HCT116 (cell line): ENCODE results near the gene KNSTRN.

Experiments
- CEBPB ChIP-seq: IDR thresholded peaks from 2 replicates; pipeline ENCODE4 v1.6.1; 2012; ENCODE audit warnings: low read depth
- EGR1 ChIP-seq: IDR thresholded peaks from 2 replicates; pipeline ENCODE4 v1.6.1; 2012; ENCODE audit warnings: low read depth
- EZH2 ChIP-seq: fragments of 200-600 bp; sonication (generic); IDR thresholded peaks from 2 replicates; pipeline ENCODE4 v1.6.1; 2017; ENCODE audit warnings: antibody characterized with exemption, mixed run types
- EZH2phosphoT487 ChIP-seq: fragments of 200-600 bp; IDR thresholded peaks from 2 replicates; pipeline ENCODE4 v1.6.1; 2018; ENCODE audit warnings: antibody characterized with exemption, borderline replicate concordance
- FOSL1 ChIP-seq: IDR thresholded peaks from 2 replicates; pipeline ENCODE4 v1.6.1; 2012; ENCODE audit warnings: low read depth
- JUND ChIP-seq: IDR thresholded peaks from 2 replicates; pipeline ENCODE4 v1.6.1; 2012
- POLR2A ChIP-seq: IDR thresholded peaks from 2 replicates; pipeline ENCODE4 v1.7.0; 2011; ENCODE audit warnings: borderline replicate concordance; ENCODE audit not compliant: insufficient read depth, insufficient read length; ENCODE audit errors: extremely low read depth
- POLR2AphosphoS5 ChIP-seq: IDR thresholded peaks from 2 replicates; pipeline ENCODE4 v1.6.1; 2011; ENCODE audit warnings: mild to moderate bottlenecking, low read depth, low read length, moderate library complexity
- SP1 ChIP-seq: IDR thresholded peaks from 2 replicates; pipeline ENCODE4 v1.6.1; 2012; ENCODE audit warnings: low read depth
- YY1 ChIP-seq: IDR thresholded peaks from 2 replicates; pipeline ENCODE4 v1.6.1; 2011; ENCODE audit warnings: low read length, low read depth, moderate library complexity, mild to moderate bottlenecking; ENCODE audit not compliant: insufficient replicate concordance; ENCODE audit errors: extremely low read depth
- TF ChIP-seq, protein P1 (sequence below), 3 experiments: fragments of 200-600 bp in 1 of 3; sonication (generic) in 1 of 3; IDR thresholded peaks in 2 of 3; conservative IDR thresholded peaks in 1 of 3; 2 replicates each; pipeline ENCODE4 v1.5.1; 2012 to 2017; ENCODE audit warnings: low read depth in 2 of 3, low read length in 2 of 3, antibody characterized with exemption in 1 of 3, borderline replicate concordance in 1 of 3, control low read depth in 1 of 3, mild to moderate bottlenecking in 1 of 3, mixed read lengths in 1 of 3, mixed run types in 1 of 3, moderate library complexity in 1 of 3; ENCODE audit not compliant: insufficient read depth in 1 of 3
- TF ChIP-seq, protein P2 (sequence below): IDR thresholded peaks from 2 replicates; pipeline ENCODE4 v1.6.1; 2012; ENCODE audit warnings: low read depth
- TF ChIP-seq, protein P3 (sequence below): IDR thresholded peaks from 2 replicates; pipeline ENCODE4 v1.6.1; 2012

DNA sequence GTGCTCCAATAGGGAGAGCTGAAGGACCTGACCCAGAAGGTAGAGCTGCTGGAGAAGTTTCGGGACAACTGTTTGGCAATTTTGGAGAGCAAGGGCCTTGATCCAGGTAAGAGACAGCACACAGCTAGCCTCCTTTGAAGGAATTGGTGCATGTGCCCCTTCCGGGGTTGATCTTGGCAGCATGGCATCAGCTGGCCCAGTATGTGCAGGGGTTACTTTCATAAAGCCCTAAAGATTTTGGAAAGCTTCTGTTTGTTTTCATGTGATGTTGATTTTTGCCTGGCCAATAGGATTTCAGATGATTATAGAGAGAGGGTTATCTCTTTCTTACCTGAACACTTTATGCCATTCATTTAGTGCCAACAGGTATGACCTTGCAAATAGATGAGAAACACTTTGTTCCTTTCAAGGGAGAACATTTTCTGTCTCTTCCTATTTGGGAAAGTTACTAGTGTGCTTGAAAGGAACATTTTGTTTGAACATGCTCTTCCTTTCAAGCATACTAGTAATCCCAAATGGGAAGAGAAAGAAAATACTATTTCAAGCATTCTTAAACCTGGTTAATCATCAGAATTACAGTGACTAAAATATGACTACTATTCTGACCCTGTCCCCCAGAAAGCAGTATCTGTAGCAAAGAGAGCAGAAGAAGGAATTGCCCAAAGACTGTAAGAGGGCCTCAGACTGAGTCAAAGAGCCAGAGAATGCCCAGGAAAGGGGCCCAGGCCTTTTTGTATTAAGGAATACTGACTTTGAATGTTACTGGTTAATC lies 7.5 kb downstream of the KNSTRN start:
- TF ChIP-seq, protein P1, sequence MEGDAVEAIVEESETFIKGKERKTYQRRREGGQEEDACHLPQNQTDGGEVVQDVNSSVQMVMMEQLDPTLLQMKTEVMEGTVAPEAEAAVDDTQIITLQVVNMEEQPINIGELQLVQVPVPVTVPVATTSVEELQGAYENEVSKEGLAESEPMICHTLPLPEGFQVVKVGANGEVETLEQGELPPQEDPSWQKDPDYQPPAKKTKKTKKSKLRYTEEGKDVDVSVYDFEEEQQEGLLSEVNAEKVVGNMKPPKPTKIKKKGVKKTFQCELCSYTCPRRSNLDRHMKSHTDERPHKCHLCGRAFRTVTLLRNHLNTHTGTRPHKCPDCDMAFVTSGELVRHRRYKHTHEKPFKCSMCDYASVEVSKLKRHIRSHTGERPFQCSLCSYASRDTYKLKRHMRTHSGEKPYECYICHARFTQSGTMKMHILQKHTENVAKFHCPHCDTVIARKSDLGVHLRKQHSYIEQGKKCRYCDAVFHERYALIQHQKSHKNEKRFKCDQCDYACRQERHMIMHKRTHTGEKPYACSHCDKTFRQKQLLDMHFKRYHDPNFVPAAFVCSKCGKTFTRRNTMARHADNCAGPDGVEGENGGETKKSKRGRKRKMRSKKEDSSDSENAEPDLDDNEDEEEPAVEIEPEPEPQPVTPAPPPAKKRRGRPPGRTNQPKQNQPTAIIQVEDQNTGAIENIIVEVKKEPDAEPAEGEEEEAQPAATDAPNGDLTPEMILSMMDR (IDR thresholded peaks at IDR 0.05 in 2 of 3, conservative IDR thresholded peaks at IDR 0.05 in 1 of 3; ENCODE audit: borderline replicate concordance in 1 of 3, insufficient read depth in 1 of 3, low read depth in 2 of 3, low read length in 2 of 3), result no peak
- no peak for TF ChIP-seq POLR2AphosphoS5
- TF ChIP-seq, protein P2, sequence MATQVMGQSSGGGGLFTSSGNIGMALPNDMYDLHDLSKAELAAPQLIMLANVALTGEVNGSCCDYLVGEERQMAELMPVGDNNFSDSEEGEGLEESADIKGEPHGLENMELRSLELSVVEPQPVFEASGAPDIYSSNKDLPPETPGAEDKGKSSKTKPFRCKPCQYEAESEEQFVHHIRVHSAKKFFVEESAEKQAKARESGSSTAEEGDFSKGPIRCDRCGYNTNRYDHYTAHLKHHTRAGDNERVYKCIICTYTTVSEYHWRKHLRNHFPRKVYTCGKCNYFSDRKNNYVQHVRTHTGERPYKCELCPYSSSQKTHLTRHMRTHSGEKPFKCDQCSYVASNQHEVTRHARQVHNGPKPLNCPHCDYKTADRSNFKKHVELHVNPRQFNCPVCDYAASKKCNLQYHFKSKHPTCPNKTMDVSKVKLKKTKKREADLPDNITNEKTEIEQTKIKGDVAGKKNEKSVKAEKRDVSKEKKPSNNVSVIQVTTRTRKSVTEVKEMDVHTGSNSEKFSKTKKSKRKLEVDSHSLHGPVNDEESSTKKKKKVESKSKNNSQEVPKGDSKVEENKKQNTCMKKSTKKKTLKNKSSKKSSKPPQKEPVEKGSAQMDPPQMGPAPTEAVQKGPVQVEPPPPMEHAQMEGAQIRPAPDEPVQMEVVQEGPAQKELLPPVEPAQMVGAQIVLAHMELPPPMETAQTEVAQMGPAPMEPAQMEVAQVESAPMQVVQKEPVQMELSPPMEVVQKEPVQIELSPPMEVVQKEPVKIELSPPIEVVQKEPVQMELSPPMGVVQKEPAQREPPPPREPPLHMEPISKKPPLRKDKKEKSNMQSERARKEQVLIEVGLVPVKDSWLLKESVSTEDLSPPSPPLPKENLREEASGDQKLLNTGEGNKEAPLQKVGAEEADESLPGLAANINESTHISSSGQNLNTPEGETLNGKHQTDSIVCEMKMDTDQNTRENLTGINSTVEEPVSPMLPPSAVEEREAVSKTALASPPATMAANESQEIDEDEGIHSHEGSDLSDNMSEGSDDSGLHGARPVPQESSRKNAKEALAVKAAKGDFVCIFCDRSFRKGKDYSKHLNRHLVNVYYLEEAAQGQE, result no peak
- no peak for TF ChIP-seq EZH2phosphoT487
- no peak for TF ChIP-seq EZH2
- TF ChIP-seq EGR1, result no peak
- no peak for TF ChIP-seq POLR2A
- no peak for TF ChIP-seq FOSL1
- TF ChIP-seq JUND, result no peak
- no peak for TF ChIP-seq SP1
- TF ChIP-seq, protein P3, sequence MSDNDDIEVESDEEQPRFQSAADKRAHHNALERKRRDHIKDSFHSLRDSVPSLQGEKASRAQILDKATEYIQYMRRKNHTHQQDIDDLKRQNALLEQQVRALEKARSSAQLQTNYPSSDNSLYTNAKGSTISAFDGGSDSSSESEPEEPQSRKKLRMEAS, result no peak
- no peak for TF ChIP-seq YY1
- no peak for TF ChIP-seq CEBPB
